ENCODE results near the gene GTF3C2.

DNA sequence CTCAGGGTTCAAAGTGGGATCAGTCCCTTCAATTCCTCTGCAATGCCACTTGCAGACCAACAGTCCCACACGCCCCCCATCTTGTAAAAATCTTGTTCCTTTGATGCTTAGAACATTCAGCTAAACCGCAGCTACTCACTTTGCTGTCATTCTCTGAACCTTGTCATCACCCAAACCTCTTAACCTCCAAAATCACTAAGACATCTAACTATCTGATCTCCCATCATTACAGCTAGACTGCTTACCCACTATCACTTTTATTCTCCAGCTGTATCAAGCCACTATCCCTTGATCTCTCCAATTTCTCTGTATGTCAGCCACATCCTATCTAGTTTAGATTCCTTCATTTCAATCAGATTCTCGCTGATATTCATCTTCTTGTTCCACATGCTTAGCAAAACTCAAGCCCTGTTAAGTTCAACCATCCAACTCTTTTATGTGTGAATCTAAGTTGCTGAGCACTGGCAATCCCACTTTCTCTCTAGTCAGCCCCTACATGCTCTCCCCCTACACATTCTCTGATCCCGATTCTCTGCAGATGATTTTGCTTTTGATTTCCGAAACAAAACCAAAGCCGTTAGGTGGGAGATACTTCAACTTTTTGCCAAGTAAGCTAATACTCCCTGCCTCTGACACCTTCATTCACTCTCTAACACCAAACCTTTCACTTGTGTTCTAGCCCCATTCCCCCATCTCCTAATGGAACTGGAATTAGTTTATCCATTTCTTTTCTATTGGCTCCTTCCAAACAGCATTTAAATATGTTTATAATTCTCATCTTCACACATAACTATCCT, 4.6 kb downstream of the GTF3C2 start:
- TF ChIP-seq, protein P1, sequence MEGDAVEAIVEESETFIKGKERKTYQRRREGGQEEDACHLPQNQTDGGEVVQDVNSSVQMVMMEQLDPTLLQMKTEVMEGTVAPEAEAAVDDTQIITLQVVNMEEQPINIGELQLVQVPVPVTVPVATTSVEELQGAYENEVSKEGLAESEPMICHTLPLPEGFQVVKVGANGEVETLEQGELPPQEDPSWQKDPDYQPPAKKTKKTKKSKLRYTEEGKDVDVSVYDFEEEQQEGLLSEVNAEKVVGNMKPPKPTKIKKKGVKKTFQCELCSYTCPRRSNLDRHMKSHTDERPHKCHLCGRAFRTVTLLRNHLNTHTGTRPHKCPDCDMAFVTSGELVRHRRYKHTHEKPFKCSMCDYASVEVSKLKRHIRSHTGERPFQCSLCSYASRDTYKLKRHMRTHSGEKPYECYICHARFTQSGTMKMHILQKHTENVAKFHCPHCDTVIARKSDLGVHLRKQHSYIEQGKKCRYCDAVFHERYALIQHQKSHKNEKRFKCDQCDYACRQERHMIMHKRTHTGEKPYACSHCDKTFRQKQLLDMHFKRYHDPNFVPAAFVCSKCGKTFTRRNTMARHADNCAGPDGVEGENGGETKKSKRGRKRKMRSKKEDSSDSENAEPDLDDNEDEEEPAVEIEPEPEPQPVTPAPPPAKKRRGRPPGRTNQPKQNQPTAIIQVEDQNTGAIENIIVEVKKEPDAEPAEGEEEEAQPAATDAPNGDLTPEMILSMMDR (IDR thresholded peaks at IDR 0.05) = no peak
- TF ChIP-seq POLR2AphosphoS5 (IDR thresholded peaks at IDR 0.05) = no peak

Data from breast epithelium (tissue), 3 donors.